GM19463 (cell line): ENCODE data around the gene ITGB1BP1.
"Not testable (repeated sequence)": the region's sequence is repeated elsewhere in the genome, so short reads cannot be mapped to it uniquely, and the experiment has no call there.

Experiments used
- ATAC-seq: cut with Tn5 transposase; IDR thresholded peaks from one replicate; pipeline ENCODE4 v1.9.1; 2021; ENCODE audit warnings: mild to moderate bottlenecking, moderate library complexity; ENCODE audit not compliant: unreplicated experiment

The ITGB1BP1 gene

GRCh38 chr2:9401646-9402371, 21.5 kb downstream of the ITGB1BP1 start:
- ATAC-seq, result no peak

- no peak for ATAC-seq
Measured at GRCh38 chr2:9401059-9401547, 22.2 kb downstream of the ITGB1BP1 start.

- no peak for ATAC-seq
Measured at GRCh38 chr2:9400268-9401058, 22.9 kb downstream of the ITGB1BP1 start.

- ATAC-seq, result no peak
Measured at GRCh38 chr2:9398881-9399780, 24.2 kb downstream of the ITGB1BP1 start.

GRCh38 chr2:9398251-9398650, 25.1 kb downstream of the ITGB1BP1 start:
- not testable (repeated sequence) for ATAC-seq

GRCh38 chr2:9397201-9397600, 26.1 kb downstream of the ITGB1BP1 start:
- no peak for ATAC-seq

GRCh38 chr2:9394816-9395215, 28.5 kb downstream of the ITGB1BP1 start:
- ATAC-seq, result no peak

- ATAC-seq, result no peak
Measured at GRCh38 chr2:9392898-9393765, 30.2 kb downstream of the ITGB1BP1 start.

- ATAC-seq, result no peak
Measured at GRCh38 chr2:9391961-9392720, 31.2 kb downstream of the ITGB1BP1 start.

GRCh38 chr2:9390991-9391390, 32.3 kb downstream of the ITGB1BP1 start:
- ATAC-seq, result no peak

- ATAC-seq, result no peak
Measured at GRCh38 chr2:9390151-9390850, 33.0 kb downstream of the ITGB1BP1 start.

- ATAC-seq, result no peak
Measured at GRCh38 chr2:9388950-9389911, 34.1 kb downstream of the ITGB1BP1 start.

- ATAC-seq, result no peak
Measured at GRCh38 chr2:9388199-9388681, 35.1 kb downstream of the ITGB1BP1 start.

- no peak for ATAC-seq
Measured at GRCh38 chr2:9385841-9386240, 37.5 kb downstream of the ITGB1BP1 start.

- ATAC-seq, result no peak
Measured at GRCh38 chr2:9384521-9384920, 38.8 kb downstream of the ITGB1BP1 start.

- ATAC-seq, result no peak
Measured at GRCh38 chr2:9382604-9383235, 40.6 kb downstream of the ITGB1BP1 start.
